Right ventricle myocardium inferior (tissue), 1 donor: ENCODE results near the gene TGFB1. TPM values are rescaled to one million over a fixed set of nuclear protein-coding genes. Genes with fewer than 3 reads are reported as not detected.
"Not testable (repeated sequence)": the region's sequence is repeated elsewhere in the genome, so short reads cannot be mapped to it uniquely, and the experiment has no call there.

Source experiments
- ATAC-seq: fragments of 200-7000 bp; cut with Tn5 transposase; one replicate; pipeline ENCODE4 v1.9.1; 2020; ENCODE audit warnings: mild to moderate bottlenecking, moderate library complexity
- DNase-seq: peaks from one replicate; pipeline ENCODE4 v3.0.0; 2021; ENCODE audit errors: missing footprints
- intact Hi-C: fragments of 100-400 bp; cut with DNase I; formaldehyde crosslinking; loops from one replicate; pipeline ENCODE4 v1.11.0; 2022
- total RNA-seq: library from RNA; stranded (reverse); fragmentation: NEBNext Ultra II Directional; extraction: Animal tissue kit (Norgen Biotek cat#: 25700); gene quantifications from one replicate; pipeline ENCODE4 v1.2.1, GENCODE V29; 2021
- donor health status: DM: no; HTN: yes; CAD: no; lungs with severe emphysema.

TGFB1 gene
- total RNA-seq, 1 donor from 2014 or later, result 15.0 TPM

GRCh38 chr19:41372501-41372900 lies 18.8 kb upstream of the TGFB1 start:
- intact Hi-C loops, result no loop called here
- ATAC-seq (no peak), DNase-seq (no peak)

GRCh38 chr19:41371541-41371940 lies 17.8 kb upstream of the TGFB1 start:
- intact Hi-C loops, result no loop called here
- no peak for ATAC-seq
- no peak for DNase-seq

DNA sequence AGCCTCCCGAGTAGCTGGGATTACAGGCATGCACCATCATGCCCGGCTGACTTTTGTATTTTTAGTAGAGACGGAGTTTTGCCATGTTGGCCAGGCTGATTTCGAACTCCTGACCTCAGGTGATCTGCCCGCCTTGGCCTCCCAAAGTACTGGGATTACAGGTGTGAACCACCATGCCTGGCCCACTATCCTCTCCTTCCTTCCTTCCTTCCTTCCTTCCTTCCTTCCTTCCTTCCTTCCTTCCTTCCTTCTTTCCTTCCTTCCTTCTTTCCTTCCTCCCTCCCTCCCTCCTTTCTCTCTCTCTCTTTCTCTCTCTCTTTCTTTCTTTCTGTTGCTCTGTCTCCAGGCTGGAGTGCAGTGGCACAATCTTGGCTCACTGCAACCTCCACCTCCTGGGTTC lies 17.4 kb upstream of the TGFB1 start:
- DNase-seq, ATAC-seq, intact Hi-C loops: not testable (repeated sequence)

GRCh38 chr19:41369769-41370168 lies 16.0 kb upstream of the TGFB1 start:
- no peak for DNase-seq
- intact Hi-C loops, result no loop called here
- no peak for ATAC-seq

- intact Hi-C loops, result no loop called here
- ATAC-seq (no peak), DNase-seq (no peak)
Observed at GRCh38 chr19:41367848-41368301, 14.2 kb upstream of the TGFB1 start.

DNA sequence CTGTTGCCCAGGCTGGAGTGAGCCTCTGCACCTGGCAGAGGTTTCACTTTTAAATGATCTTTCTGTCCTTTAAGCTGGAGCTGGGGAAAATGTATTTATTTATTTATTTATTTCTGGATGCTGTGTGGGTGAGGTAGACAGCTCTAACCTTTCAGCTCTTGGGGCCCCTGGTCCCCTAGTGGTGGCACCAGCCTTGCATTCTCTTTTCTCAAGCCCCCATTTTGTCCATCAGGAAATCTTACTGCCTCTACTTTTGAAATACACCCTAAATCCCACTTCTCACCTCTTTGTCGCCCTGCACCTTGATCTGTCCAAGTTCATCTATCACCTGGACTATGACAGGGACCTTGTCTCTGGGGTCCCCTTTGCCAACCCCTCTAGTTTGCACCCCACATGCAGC lies 12.4 kb upstream of the TGFB1 start:
- ATAC-seq (no peak), DNase-seq (no peak)
- intact Hi-C loops, result no loop called here

GRCh38 chr19:41364524-41365391 lies 11.0 kb upstream of the TGFB1 start:
- ATAC-seq (peak; percentile 0), DNase-seq (no peak)
- intact Hi-C loops, result loop anchor here (1.0 to 5.0 kb wide), 3 partner anchors 33 to 102 kb away; partner anchors contain the start of genes B3GNT8, BCKDHA, EXOSC5 and HNRNPUL1

- intact Hi-C loops, result loop anchor here (1.0 to 5.0 kb wide), 3 partner anchors 33 to 102 kb away; partner anchors contain the start of genes B3GNT8, BCKDHA, EXOSC5 and HNRNPUL1
- ATAC-seq (peak; percentile 97), DNase-seq (peak; percentile 98)
Observed at GRCh38 chr19:41363753-41364523, 10.2 kb upstream of the TGFB1 start, which contains the start of gene B9D2. B9D2 (minus strand) TSS chr19:41364149; CDS start chr19:41363519, 630 bp downstream.

GRCh38 chr19:41363371-41363752 lies 9.6 kb upstream of the TGFB1 start:
- no peak for DNase-seq
- ATAC-seq, result no peak
- intact Hi-C loops, result loop anchor here (5.0 kb wide), 1 partner anchor 101 kb away; the partner anchor contains the start of gene HNRNPUL1

DNA sequence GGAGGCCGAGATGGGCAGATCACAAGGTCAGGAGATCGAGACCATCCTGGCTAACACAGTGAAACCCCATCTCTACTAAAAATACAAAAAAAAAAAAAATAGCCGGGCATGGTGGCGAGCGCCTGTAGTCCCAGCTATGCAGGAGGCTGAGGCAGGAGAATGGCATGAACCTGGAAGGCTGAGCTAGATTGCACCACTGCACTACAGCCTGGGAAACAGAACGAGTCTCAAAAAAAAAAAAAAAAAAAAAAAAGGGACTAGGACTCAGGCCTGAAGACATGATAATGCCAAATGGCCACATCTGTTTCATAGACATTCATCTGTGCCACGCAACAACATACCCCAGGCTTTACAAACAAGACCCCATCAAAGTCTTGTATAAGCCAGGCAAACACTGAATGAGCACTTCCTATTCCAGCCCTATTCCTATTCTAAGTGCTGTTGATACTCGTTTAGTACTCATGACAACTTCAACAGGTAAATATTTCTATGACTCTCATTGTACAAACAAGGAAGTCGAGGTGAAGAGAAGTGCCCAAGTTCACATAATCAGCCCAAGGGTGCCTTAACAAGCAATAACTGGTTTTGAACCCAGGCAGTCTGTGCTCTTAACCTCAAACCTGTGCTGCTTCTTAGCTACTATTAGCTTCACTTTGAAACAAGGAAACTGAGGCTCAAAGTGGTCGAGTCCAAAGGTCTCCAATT lies 8.6 kb upstream of the TGFB1 start:
- no peak for ATAC-seq
- intact Hi-C loops, result loop anchor here (5.0 kb wide), 1 partner anchor 100 kb away; the partner anchor contains the start of gene HNRNPUL1
- DNase-seq, result no peak

DNA sequence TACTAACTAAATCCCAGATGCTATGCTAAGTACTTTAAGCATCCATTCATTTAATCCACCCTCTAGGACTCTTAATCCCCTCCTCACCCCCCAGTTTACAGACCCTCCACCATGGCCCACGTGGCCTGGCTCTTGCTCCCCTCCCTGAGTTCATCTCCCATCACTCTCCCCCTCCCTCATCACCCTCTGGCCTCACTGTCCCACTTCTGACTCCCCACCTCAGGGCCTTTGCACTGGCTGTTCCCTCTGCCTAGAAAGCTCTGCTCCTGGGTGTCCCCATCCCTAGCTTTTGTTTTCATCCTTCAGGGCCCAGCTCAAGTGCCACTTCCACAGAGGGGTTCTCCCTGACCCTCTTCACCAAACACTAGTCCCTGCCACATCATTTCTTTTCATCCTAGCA lies 6.0 kb upstream of the TGFB1 start:
- ATAC-seq, result no peak
- intact Hi-C loops, result loop anchor here (5.0 kb wide), 1 partner anchor 97 kb away; the partner anchor contains the start of gene HNRNPUL1

DNA sequence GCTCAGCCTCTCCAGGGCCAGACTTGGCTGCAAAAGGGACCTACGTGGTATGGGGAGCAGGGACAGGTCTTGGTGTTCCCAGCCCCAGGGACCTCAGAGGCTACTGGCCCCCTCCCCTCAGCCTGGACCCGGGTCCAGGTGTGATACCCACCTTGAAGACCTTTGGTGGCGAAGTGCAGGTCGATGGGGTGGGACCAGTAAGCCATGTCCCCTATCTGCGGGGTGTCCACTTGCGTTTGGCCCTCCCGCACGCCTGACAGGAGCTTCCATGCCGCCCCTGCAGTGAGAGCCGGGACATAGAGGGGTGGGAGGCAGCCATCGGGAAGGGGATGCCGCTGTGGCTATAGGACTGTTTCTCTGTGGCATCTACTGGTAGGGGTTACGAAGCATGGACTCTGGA lies 4.0 kb upstream of the TGFB1 start:
- intact Hi-C loops, result no loop called here
- ATAC-seq (no peak), DNase-seq (no peak)

More for the DNA sequence above, 6.0 kb upstream of the TGFB1 start:
- DNase-seq, result no peak

- intact Hi-C loops, result no loop called here
- ATAC-seq, result no peak
- no peak for DNase-seq
Observed at GRCh38 chr19:41356984-41357739, 3.4 kb upstream of the TGFB1 start.

- ATAC-seq (no peak), DNase-seq (no peak)
- intact Hi-C loops, result no loop called here
Observed at GRCh38 chr19:41355802-41356201, 2.1 kb upstream of the TGFB1 start.

DNA sequence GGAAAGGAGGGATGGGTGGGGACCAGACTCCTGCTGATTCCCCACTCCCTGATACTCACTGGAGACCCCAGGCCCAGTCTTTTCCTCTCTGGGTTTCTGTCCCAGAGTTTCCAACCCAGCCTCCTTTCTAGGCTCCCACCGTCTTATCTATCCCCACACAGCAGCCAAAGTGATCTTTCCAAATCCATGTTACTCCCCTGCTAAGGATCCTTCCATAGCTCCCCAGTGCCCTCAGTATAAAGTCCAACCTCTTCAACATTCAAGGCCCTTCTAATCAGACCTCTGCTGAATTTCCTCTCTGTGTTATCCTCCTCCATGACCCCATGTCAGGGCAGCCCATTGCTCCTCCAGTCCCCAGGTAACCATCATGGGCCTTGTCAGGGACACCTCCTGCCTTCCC lies 1.3 kb upstream of the TGFB1 start:
- ATAC-seq, result no peak
- DNase-seq, result no peak
- intact Hi-C loops, result no loop called here

DNA sequence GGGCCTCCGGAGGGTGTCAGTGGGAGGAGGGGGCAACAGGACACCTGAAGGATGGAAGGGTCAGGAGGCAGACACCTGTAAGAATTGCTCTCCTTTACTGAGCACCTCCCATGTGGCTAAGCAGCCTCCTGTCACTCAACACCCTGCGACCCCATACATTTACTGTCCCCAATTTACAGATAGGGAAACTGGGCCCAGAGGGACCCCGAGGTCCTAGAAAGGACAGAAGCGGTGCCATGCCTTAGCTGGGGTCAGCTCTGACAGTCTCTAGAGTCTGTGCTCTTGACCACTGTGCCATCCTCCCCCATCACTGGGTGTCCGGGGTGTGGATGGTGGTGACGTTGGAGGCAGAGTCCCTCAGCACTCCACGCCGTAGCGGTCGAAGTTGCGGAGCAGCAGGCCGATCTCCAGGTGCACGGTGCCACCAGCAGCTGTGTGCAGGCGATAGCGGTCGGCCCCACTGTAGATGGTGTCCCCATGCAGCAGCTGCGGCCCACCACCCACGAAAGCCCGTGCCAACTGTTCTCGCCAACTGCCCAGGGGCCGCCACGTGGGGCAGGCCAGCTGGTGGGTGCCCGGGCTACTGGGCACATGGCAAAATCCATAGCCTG lies 726 bp upstream of the TGFB1 start:
- ATAC-seq, result no peak
- DNase-seq, result no peak
- intact Hi-C loops, result loop anchor here (5.0 kb wide), 1 partner anchor 152 kb away; no protein-coding TSS in a partner anchor

DNA sequence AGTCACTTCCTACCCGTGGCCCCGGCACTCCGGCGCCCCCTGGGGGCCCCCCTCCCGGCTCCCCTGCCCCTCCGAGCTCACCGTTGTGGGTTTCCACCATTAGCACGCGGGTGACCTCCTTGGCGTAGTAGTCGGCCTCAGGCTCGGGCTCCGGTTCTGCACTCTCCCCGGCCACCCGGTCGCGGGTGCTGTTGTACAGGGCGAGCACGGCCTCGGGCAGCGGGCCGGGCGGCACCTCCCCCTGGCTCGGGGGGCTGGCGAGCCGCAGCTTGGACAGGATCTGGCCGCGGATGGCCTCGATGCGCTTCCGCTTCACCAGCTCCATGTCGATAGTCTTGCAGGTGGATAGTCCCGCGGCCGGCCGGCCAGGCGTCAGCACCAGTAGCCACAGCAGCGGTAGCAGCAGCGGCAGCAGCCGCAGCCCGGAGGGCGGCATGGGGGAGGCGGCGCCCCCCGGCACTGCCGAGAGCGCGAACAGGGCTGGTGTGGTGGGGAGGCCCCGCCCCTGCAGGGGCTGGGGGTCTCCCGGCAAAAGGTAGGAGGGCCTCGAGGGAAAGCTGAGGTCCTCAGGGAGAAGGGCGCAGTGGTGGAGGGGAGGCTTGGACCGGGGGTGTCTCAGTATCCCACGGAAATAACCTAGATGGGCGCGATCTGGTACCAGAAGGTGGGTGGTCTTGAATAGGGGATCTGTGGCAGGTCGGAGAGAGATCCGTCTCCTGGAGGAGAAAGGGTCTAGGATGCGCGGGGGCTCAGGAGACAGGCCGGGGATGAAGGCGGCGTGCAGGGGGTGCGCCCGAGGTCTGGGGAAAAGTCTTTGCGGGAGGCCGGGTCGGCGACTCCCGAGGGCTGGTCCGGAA lies 885 bp downstream of the TGFB1 start:
- DNase-seq, result peak; percentile 87
- intact Hi-C loops, result loop anchor here (5.0 kb wide), 1 partner anchor 151 kb away; no protein-coding TSS in a partner anchor
- peak; percentile 30 for ATAC-seq
